Measurements from ENCODE around the gene CTCF.

Gene CTCF

GRCh38 chr16:67538666-67539101 is 23.6 kb upstream of the CTCF start:
- POLR2A ChIA-PET = interaction anchor here (1.3 kb wide), 1 partner anchor 23 kb away, joined by 5 read pairs; no protein-coding TSS in a partner anchor
- no peak for DNase-seq (ENCODE audit: extremely low spot score)
- CTCF ChIA-PET = interaction anchor here (1.6 to 20.3 kb wide), 8 partner anchors 9 to 126 kb away, joined by 4 to 357 read pairs (median 8); partner anchors contain the start of genes ACD, C16orf86, CARMIL2 and ENKD1
- TF ChIP-seq CTCF (IDR thresholded peaks at IDR 0.05; ENCODE audit: control extremely low read depth, extremely low read depth, low read depth, missing control alignments) = no peak

GRCh38 chr16:67539271-67539670 is 23.1 kb upstream of the CTCF start:
- DNase-seq (ENCODE audit: extremely low spot score) = no peak
- no peak for TF ChIP-seq CTCF (IDR thresholded peaks at IDR 0.05; ENCODE audit: control extremely low read depth, extremely low read depth, low read depth, missing control alignments)
- POLR2A ChIA-PET = interaction anchor here (0.6 kb wide), 1 partner anchor 26 kb away, joined by 6 read pairs; no protein-coding TSS in a partner anchor
- CTCF ChIA-PET = interaction anchor here (1.3 to 6.0 kb wide), 6 partner anchors 8 to 106 kb away, joined by 4 to 48 read pairs (median 6); partner anchors contain the start of gene CARMIL2

GRCh38 chr16:67539691-67540635 is 22.4 kb upstream of the CTCF start:
- CTCF ChIA-PET = interaction anchor here (1.2 to 6.0 kb wide), 9 partner anchors 8 to 105 kb away, joined by 3 to 48 read pairs (median 5); partner anchors contain the start of gene CARMIL2
- TF ChIP-seq CTCF (IDR thresholded peaks at IDR 0.05; ENCODE audit: control extremely low read depth, extremely low read depth, low read depth, missing control alignments) = no peak
- POLR2A ChIA-PET = interaction anchor here (0.6 to 1.1 kb wide), 2 partner anchors 13 to 26 kb away, joined by 3 to 6 read pairs; no protein-coding TSS in a partner anchor
- DNase-seq (ENCODE audit: extremely low spot score) = no peak

GRCh38 chr16:67540756-67541155 is 21.6 kb upstream of the CTCF start:
- no peak for TF ChIP-seq CTCF (IDR thresholded peaks at IDR 0.05; ENCODE audit: control extremely low read depth, extremely low read depth, low read depth, missing control alignments)

GRCh38 chr16:67541391-67542263 is 20.7 kb upstream of the CTCF start:
- TF ChIP-seq CTCF (IDR thresholded peaks at IDR 0.05; ENCODE audit: control extremely low read depth, extremely low read depth, low read depth, missing control alignments) = no peak
- DNase-seq (ENCODE audit: extremely low spot score) = no peak
- ChIA-PET POLR2A (interaction anchor here (0.6 to 1.1 kb wide), 3 partner anchors 9 to 353 kb away, joined by 3 read pairs; no protein-coding TSS in a partner anchor), CTCF (interaction anchor here (1.2 to 3.0 kb wide), 8 partner anchors 11 to 104 kb away, joined by 3 to 29 read pairs (median 4); partner anchors contain the start of gene CARMIL2)

More at GRCh38 chr16:67540756-67541155, 21.6 kb upstream of the CTCF start:
- no peak for DNase-seq (ENCODE audit: extremely low spot score)
- POLR2A ChIA-PET = interaction anchor here (0.6 to 1.1 kb wide), 3 partner anchors 10 to 183 kb away, joined by 3 read pairs; no protein-coding TSS in a partner anchor
- CTCF ChIA-PET = interaction anchor here (1.2 to 3.0 kb wide), 8 partner anchors 12 to 105 kb away, joined by 3 to 29 read pairs (median 4); partner anchors contain the start of gene CARMIL2
